HG03159 (cell line): ENCODE results near the gene NR1H4.
A peak's percentile ranks its signal among the peaks of the same experiment; 100 is the strongest.
"Not testable (repeated sequence)": the region's sequence is repeated elsewhere in the genome, so short reads cannot be mapped to it uniquely, and the experiment has no call there.

Source experiments
- ATAC-seq: cut with Tn5 transposase; IDR thresholded peaks from one replicate; pipeline ENCODE4 v1.9.1; 2021; ENCODE audit warnings: mild to moderate bottlenecking, moderate library complexity; ENCODE audit not compliant: unreplicated experiment

Gene NR1H4

GRCh38 chr12:100565987-100566545 lies 92.4 kb downstream of the NR1H4 start:
- no peak for ATAC-seq

DNA sequence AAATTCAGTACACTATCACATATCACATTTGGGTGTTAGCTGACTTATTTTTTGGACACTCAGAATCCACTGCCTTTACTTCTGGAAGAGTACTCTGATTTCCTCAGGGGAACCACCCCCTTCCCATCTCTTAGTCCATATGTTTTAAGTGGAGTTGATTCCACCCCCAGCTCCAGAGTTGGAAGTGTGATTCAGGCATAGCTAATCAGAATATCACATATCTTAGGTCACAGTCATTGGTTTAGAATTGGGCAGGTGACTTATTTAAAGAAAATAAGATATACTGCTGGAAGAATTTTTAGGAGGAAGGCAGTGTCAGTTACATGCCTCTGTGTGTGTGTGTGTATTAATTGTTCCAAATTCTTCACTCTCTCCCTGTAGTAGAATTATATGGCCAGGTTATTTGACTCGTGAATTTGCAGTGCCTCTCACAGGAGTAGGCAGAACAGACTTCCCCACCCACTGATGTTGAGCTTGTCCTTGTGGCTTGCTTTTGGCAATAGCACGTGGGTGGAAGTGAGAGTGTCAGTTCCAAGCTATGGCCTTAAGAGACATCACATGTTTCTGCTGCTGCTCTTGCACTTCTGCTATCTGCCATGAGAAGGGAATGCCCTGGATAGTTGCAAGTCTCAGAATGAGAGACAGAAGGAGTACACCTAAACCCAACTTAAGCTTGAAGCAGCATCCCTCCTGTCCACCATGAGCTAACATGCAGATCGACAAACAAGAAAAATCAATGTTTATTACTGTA lies 93.4 kb downstream of the NR1H4 start:
- peak; percentile 95 for ATAC-seq

- peak; percentile 36 for ATAC-seq
Observed at GRCh38 chr12:100567945-100568344, 94.3 kb downstream of the NR1H4 start.

- no peak for ATAC-seq
Observed at GRCh38 chr12:100572184-100572583, 98.5 kb downstream of the NR1H4 start.

DNA sequence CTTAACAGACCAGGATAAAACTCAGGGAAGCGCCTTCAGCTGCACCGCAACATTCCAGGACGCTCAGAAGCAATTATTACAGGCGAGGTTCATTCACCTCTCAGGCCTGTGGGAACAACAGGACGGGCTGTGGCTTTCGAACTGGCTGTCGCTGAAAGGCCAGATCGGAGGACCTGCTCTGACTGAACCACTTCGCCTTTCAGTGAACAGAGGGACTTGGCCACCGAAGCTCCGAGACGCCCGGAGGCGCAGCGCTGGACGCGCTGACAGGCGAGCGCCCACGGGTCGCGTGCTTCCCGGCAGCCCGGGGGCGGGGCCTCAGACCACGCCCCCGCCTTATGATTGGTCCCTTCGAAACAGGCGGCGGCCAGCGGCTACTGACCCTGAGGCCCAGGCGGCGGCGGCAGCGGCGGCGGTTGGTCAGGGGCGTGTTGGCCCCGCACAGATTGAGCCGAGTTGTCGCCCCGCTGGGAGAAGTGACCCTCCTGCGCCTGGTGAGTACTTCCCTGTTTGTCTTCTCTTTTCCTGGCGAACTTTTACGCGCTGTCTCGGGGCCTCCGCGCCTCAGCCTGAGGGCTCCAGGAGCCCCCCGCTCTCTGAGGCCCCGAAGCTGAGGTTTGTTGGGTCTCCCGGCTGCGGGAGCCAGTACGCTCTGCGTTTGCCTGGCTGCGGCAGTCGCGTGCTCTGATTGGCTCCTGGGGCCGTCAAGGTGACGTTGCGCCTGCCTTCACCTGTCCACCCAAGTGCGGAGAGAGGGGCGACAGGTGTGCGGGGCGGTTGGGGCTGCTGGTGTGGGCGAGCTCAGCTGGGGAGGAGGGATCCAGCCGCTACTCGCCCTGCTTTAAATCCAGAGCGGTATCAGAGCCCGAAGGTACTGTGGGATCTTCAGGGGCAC lies 99.9 kb downstream of the NR1H4 start, which contains the start of gene GAS2L3:
GAS2L3 (plus strand) TSS at position 393 of the 895 bp plus-strand sequence. CDS start 21,221 bp downstream, outside the sequence.
- peak; percentile 99 for ATAC-seq

DNA sequence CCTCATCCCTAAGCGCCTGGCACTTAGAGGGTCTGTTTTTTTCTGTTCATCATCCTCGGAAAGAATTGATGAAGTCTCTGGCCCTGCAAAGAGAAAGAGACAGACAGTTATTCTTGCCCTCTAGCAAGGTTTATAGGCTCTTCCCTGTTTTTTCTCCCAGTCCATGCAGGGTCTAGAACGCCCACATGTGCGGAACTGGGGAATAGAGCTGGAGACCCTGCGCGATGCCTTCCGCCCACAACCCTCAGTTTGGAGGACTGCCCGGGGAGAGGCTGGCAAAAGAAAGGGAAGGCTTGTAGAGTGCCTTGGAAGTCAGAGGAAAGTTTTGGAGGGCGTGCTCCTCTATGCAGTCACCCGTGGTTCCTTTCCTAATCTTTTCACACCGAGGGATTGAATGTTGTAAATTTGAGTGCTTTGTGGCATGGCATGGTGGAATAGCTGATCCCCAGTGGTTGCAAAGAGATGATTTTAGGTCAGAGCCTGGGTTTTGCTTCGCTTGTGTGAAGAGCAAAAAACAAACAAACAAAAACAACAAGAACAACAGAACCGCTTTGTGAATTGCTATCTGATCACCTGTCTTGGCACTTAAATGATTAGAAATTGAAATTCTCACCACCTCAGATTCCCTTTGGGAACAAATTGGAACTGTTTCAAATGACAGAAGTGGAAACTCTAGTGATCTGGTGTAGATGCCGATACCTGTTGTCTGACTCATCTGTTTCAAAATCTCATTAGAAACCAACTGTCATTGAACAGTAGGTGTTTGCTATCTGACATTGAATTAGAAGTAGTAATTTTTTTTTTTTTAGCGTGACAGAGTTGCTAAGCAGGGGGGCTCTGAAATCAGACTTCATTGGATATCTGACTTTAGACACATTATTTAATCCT lies 100.8 kb downstream of the NR1H4 start:
- ATAC-seq, result peak; percentile 2

DNA sequence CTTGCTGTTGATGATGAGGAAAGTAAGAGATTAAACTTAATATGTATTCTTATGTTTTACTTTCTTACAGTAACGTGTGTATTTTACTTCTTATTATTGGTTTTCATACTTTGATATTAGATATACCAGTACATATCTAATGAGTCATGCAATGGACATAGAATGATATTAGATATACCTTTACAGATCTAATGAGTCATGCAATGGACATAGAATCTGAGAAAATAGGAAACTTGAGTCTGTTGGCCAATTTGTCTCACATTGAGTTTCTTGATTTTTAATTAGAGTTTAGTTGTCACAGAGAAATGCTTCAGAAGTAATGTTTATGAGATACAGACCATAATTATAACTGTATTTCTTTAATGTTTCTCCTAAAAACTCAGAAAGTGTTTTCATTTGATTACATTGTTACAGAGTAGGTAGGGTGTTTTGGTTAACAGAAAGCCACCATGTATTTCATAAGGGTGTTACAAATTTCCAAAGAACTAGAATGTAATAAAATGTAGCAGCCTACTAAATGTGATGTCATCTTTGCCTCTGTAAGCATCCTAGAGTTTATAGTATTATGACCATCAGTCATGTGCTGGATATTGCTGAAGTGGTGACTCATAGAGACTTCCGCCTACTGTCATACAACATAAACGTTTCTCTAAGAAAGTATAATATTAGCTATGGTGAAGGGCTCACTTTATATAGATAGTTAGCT lies 102.8 kb downstream of the NR1H4 start:
- ATAC-seq, result no peak

DNA sequence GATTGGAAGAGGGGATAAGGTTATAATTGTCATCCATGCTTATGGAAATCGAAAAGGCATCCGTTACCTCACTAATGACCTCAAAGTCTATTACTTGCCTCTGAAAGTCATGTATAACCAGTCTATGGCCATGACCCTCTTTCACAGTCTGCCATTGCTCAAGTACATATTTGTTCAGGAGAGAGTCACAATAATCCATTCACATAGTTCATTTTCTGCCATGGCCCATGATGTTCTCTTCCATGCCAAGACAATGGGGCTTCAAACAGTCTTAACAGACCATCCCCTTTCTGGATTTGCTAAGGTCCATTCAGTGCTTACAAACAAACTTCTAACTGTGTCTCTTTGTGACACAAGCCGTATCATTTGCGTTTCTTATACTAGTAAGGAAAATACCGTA lies 105.3 kb downstream of the NR1H4 start:
- no peak for ATAC-seq

- no peak for ATAC-seq
Observed at GRCh38 chr12:100579844-100580243, 106.2 kb downstream of the NR1H4 start.

- ATAC-seq, result no peak
Observed at GRCh38 chr12:100584256-100584655, 110.6 kb downstream of the NR1H4 start.

- no peak for ATAC-seq
Observed at GRCh38 chr12:100591979-100592378, 118.3 kb downstream of the NR1H4 start.

GRCh38 chr12:100593490-100593889 lies 119.8 kb downstream of the NR1H4 start:
- ATAC-seq, result no peak

- no peak for ATAC-seq
Observed at GRCh38 chr12:100601626-100602025, 128.0 kb downstream of the NR1H4 start.

GRCh38 chr12:100602997-100603396 lies 129.3 kb downstream of the NR1H4 start:
- not testable (repeated sequence) for ATAC-seq

GRCh38 chr12:100608776-100609175 lies 135.1 kb downstream of the NR1H4 start:
- ATAC-seq, result no peak

- ATAC-seq, result no peak
Observed at GRCh38 chr12:100610666-100611430, 137.2 kb downstream of the NR1H4 start.

DNA sequence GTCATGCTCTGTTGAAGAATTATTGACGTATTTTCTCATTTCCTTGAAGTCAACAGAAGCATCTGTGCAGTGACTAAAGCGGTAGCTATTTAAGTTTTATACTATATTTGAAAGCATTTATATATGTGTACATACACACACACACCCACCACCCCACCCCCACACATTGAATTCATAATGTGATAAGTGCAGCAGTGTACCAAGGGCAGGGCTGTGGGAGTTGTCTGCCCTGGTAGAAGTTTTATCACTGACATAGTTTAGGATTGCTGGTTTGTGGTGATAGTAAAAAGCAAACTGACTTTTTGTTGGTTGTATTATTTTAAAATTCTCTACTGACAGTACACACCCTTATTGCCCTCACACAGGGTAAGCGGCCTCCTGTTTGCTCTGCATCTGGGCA lies 138.9 kb downstream of the NR1H4 start:
- ATAC-seq, result no peak
